ENCODE results near the gene ABL2.

- TF ChIP-seq ZNF274 (IDR thresholded peaks at IDR 0.05; ENCODE audit: low read depth, low read length): no peak
- TF ChIP-seq YY1 (IDR thresholded peaks at IDR 0.05; ENCODE audit: insufficient read depth, insufficient read length): no peak
Measured at GRCh38 chr1:179082333-179082998, 147.0 kb downstream of the ABL2 start.
